NCI-H226 (cell line): ENCODE results near the gene CT47A1.
"Not testable (repeated sequence)": the region's sequence is repeated elsewhere in the genome, so short reads cannot be mapped to it uniquely, and the experiment has no call there.

ENCODE experiments used
- DNase-seq: peaks from one replicate; pipeline ENCODE4 v3.0.0-alpha.2; 2015

Gene CT47A1

DNA sequence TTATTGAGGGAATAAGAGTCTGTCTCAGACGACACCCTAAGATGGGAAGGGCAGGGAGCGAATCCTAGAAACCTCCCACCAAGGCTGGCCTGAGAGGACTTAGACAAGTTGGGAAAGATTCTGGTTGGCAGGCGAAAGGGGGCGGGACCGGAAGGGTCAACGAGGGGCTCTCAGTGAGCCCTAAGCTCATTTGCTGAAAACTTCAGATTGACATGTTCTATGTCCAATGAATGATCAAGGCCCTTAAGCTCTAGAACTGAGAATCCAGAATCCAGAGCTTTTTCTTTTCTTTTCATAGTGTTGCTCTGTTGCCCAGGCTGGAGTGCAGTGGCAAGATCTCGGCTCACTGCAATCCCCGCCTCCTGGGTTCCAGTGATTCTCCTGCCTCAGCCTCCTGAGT is at the start of gene CT47A1:
CT47A1 (minus strand) TSS at position 101 of the 400 bp plus-strand sequence. CDS start 231 bp downstream, outside the sequence.
- not testable (repeated sequence) for DNase-seq

DNA sequence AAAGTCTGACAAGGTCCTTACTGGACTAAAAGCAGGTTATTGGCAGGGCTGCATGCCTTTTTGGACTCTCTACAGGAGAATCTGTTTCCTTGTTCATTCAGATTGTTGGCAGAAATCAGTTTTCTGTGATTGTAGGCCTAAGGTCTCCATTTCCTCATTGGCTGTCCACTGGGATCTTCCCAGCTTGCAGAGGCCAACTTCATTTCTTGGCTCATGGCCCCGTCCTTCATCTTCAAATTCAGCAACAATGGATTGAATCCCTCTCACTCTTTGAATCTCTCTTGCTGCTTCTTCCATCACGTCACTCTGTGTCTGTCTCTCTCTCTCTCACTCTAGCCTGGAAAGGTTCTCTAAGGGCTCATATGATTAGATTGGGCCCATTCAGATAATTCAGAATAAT is 47.0 kb upstream of the CT47A1 start:
- DNase-seq = no peak

DNA sequence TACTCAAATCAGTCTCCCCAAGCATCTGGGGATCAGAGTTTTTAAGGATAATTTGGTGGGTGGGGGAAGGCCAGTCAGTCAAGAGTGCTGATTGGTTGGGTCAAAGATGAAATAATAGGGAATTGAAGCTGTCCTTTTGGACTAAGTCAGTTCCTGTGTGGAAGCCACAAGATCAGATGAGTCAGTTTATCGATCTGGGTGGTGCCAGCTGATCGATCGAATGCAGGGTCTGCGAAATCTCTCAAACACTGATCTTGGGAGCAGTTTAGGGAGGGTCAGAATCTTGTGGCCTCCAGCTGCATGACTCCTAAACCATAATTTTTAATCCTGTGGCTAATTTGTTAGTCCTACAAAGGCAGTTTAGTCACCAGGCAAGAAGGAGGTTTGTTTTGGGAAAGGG is 44.5 kb upstream of the CT47A1 start:
- DNase-seq = no peak

DNA sequence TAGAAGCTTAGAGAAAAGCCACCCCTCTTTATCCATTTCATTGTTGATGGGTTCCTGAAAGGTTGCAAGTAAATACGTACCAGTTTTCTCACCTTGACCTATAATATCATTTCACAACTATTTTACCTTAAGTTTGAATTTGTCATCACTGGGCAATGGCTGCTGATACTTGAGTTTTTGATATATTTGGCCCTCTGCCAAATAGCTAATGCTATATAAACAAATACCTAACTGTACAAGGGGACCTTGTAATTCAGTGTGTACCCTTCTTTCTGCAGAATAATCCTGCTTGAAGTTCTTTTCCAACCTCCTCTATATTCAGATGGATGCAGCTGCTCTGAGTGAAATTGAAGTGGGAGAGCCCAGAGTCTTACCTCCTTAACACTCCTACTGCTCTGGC is 42.9 kb upstream of the CT47A1 start:
- DNase-seq = no peak

DNA sequence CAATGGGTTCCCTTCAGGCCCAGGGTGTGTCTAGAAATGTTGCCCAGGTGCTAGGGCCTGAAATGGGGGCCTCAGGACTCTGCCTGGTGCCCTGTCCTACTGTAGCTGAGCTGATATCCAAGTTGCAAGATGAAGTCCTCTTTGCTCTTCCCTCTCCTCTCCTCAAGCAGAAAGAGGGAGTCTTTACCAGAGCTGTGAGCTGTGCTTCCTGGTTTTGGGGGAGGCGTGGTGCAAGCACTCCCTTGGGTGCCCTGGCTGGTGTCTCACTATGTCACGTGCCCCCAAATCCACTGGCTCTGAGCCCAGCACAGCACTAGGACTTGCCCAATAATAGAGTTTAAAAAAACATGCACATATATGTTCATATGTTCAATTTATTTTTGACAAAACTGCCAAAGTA is 29.3 kb upstream of the CT47A1 start:
- no peak for DNase-seq

DNA sequence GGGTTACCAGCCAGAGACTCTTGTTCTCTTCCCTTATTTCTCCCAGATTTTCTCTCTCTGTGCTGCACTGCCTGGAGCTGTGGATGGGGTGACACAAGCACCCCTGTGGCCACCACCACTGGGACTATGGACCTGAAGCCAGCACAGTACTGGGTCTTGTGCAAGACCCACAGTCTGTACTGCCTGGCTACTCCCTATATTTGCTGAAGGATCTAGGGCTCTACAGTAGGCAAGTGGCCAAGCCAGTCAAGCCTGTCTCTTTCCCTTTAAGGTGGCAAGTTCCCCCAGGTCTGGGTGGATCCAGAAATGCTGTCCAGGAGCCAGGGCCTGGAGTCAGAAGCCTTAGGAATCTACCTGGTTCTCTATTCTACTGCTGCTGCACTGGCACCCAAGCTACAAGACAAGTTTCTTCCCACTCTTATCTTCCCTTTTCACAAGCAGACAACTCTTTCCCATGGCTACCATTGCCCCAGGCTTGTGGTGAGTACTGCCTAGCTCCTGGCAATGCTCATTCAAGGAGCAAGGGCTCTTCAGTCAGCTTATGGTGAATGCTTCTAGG is 28.4 kb upstream of the CT47A1 start:
- DNase-seq = no peak

DNA sequence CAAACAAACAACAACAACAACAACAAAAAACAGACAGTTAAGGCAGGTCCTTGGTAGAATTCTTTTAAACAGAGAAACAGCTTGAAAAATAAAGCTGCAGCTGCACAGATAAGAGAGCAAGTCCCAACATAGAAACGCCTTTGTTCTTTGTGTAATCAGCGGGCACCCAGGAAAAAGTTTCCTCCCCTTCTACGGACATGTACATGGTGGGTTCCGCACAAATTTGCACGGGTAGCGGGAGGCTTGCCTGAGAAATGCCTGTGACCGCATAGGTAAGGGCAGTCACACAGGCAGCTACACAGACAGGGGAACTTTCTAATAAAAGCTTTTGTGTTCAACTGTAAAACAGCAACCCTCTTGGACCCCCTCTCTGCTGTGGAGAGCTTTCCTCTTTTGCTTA is 25.7 kb upstream of the CT47A1 start:
- DNase-seq = no peak

DNA sequence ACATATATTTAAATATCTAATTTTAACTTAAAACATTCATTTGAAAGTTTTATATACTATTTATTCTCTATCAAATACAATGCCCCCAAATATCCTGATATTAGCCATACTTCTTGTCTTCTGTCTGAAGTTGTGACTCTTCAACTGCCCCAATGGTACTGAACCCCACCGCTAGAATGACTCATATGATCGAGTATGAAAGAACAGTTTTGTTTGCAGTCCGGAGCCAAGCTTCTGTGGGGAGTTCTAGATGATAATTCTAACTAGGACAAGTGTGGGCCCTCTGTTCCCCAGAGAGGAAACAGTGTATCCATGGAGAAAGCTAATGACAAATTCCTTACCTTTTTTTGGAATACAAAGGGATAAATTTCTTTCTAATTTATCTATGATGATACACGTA is 24.7 kb upstream of the CT47A1 start:
- no peak for DNase-seq

DNA sequence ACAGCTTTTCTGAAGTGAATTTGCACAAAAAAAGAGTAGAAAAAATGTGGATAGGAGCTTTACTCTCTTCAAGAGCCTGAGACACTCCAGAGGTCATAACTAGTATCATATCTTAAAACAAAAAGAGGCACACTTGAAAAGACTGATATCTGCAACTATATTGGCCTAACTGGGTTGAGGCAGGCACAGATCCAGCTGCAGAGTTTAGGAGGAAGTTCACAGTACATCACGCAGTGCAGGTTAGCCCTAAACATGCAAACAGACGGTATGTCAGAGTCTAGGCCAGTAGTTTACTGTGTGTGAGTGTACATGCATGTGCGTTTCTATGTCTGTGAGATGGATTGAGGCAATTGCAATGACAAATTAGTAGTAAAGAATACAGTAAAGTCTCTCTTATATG is 24.2 kb upstream of the CT47A1 start:
- DNase-seq = no peak

DNA sequence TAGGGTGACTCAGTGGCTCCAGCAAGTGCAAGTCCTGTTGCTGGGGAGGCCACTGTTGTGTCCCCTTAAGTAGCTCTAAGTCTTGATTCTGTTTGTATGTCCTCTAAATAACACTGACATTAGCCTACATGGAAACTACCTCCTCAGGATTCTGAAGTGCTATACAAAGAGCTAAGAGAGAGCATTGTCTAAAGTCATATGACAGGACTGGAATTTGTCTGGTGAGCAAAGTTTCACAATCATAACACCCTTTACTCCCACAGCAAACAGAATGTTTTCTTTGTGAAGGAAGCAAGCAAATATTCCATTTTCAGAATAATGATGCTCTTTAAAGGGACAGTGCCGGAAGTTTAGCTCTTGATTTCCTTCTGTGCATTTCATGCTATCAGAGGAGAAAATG is 23.4 kb upstream of the CT47A1 start:
- no peak for DNase-seq

DNA sequence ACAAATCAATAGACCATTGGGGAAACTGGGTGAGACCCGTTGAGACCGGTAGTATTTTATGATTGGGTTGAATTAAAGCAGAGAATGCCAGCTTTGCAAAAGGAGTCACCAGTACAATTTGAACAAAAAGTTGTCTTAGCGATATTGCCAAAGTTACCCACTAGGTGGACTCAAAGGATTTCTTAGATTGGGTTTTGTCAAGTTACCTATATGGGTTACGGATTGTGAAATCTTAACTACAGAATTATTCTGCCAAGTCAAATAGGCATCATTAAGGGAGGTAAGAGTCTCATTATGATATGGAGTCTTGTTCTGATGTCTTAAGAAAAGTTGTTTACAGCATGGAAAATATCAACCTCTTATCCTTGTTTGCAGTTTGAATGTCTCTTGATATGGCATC is 15.0 kb upstream of the CT47A1 start:
- no peak for DNase-seq

DNA sequence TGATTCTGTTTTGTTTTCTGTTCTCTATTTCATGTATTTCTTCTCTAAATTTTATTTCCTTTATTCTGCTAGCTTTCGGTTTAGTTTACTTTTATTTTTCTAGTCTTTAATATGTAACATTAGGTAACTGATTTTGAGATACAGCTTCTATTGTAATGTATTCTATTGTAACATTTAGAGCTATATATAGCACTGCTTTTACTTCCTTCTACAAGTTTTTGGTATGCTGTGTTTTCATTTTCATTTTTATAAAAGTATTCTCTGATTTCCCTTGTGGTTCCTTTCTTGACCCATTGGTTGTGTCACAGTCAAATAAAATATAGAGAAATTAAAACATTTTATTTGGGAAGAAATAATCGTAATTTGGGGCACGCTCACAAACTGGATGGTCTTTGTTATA is 13.9 kb upstream of the CT47A1 start:
- DNase-seq = no peak

DNA sequence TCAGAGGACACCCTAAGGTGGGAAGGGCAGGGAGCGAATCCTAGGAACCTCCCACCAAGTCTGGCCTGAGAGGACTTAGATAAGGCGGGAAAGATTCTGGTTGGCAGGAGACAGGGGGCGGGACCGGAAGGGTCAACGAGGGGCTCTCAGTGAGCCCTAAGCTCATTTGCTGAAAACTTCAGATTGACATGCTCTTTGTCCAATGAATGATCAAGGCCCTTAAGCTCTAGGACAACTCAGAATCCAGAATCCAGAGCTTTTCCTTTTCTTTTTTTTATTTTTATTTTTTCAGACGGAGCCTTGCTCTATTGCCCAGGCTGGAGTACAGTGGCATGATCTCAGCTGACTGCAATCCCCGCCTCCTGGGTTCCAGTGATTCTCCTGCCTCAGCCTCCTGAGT is 29.1 kb downstream of the CT47A1 start, which contains the start of gene CT47A7:
CT47A7 (minus strand) TSS at position 101 of the 400 bp plus-strand sequence. CDS start 255 bp downstream, outside the sequence.
- DNase-seq = not testable (repeated sequence)
